ENCODE results near the gene CLIC1.

DNA sequence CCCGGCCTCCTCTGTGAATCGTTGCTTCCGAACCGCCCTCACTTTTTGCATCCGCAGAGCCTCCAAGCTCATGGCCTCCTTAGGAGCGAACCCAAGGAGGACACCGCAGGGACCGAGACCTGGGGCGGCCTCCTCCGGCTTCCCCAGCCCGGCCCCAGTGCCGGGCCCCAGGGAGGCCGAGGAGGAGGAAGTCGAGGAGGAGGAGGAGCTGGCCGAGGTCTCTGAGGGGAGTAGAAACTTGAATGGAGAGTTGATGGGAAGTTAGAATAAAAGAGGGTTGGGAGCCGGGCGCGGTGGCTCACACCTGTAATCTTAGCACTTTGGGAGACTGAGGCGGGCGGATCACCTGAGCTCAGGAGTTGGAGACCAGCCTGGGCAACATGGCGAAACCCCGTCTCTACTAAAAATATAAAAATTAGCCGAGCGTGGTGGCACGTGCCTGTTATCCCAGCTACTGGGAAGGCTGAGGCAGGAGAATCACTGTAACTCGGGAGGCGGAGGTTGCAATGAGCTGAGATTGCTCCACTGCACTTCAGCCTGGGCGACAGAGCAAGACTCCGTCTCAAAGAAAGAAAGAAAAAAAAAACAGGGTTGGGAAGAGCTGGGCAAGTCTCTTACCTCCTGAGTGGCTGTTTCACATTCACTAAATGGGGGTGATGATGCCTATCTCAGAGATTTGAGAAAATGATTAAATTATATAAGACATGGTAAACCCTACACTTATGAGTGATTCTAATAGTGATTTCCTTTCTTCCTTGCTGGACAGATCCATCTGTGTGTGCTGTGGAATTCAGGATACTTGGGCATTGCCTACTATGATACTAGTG is 4.3 kb upstream of the CLIC1 start:
- TF ChIP-seq, protein P1, sequence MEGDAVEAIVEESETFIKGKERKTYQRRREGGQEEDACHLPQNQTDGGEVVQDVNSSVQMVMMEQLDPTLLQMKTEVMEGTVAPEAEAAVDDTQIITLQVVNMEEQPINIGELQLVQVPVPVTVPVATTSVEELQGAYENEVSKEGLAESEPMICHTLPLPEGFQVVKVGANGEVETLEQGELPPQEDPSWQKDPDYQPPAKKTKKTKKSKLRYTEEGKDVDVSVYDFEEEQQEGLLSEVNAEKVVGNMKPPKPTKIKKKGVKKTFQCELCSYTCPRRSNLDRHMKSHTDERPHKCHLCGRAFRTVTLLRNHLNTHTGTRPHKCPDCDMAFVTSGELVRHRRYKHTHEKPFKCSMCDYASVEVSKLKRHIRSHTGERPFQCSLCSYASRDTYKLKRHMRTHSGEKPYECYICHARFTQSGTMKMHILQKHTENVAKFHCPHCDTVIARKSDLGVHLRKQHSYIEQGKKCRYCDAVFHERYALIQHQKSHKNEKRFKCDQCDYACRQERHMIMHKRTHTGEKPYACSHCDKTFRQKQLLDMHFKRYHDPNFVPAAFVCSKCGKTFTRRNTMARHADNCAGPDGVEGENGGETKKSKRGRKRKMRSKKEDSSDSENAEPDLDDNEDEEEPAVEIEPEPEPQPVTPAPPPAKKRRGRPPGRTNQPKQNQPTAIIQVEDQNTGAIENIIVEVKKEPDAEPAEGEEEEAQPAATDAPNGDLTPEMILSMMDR (conservative IDR thresholded peaks at IDR 0.05; ENCODE audit: low read depth, low read length) = no peak
- TF ChIP-seq EZH2 (IDR thresholded peaks at IDR 0.05; ENCODE audit: borderline replicate concordance, low read depth, low read length, poor library complexity, severe bottlenecking) = no peak

Data from A673 (cell line).